Measurements from ENCODE around the gene PRAMEF17.
"Not testable (repeated sequence)": the region's sequence is repeated elsewhere in the genome, so short reads cannot be mapped to it uniquely, and the experiment has no call there.

PRAMEF17 gene, protein sequence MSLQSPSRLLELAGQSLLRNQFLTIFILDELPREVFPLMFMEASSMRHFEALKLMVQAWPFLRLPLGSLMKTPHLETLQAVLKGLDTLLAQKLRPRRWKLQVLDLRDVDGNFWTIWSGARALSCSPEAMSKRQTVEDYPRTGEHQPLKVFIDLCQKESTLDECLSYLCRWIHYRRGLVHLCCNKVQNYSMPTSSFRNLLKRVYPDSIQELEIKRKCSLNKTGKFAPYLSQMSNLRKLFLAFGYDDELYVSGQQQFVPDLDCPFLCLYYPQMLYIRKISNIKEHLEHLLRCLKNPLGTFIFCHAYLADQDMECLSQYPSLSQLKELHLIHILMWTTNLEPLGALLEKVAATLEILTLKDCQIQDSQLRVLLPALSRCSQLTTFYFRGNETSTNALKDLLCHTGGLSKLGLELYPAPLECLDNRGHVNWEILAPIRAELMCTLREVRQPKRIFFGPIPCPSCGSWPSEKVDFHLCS

DNA sequence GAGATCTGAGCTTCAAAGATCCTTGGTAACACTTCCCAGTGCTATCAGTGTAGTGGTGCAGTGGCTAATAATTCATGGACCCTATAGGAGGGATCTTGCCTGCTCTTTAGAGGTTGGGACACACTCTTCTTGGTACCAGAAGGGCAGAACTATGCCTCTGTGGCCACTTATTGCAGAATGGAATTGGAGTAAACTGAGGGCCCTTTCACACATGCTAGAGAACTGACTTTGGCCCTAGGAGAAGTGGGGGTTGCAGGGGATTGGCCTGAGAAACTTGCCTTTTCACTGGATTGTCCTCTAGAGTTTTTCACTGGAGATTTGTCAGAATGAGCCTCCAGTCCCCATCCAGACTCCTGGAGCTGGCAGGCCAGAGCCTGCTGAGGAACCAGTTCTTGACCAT, at the start of gene PRAMEF17:
Gene PRAMEF17, plus strand, starts transcription at position 301 of the 400 bp plus-strand sequence. Its CDS starts 26 bp downstream, at position 327.
- DNase-seq, result not testable (repeated sequence)

DNA sequence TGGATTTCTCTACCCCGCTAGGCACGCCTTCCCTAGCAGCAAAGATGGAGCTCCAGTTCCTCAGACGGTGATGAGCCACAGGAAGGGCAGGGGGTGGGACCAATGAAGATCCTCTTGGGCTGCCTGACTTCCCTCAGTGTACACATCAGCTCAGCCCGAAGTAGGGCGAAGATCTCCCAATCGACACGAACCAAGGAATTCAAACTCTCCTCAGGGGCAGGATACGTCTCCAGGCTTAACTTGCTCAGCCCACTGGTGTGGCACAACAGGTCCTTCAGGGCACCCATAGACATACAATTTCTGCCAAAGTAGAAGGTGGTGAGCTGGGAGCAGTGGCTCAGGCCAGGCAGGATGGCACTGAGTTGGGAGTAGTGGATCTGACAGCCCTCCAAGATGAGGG, 46.9 kb upstream of the PRAMEF17 start:
- not testable (repeated sequence) for DNase-seq

DNA sequence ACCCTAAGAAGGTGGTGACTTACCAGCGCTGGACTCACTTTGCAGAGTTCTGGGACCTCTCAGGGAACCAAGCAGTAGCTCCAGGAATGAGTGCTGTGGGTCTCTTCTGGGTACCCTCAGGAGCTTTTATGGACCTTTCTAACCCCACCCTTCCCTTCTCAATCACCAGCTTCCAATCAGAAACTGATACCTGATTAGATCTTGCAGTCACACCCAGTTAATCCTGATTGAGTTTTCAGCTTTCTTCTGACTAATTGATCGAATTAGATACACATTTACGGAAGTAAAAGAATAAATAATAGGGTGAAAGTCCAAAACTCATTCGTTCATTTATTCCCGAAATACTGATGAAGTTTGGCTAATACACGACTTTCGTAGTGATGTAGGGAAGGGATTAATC, 42.4 kb upstream of the PRAMEF17 start, which contains the start of gene PRAMEF14:
Gene PRAMEF14, minus strand, starts transcription at position 101 of the 400 bp plus-strand sequence. CDS start 1,820 bp downstream, outside the sequence.
- not testable (repeated sequence) for DNase-seq

- not testable (repeated sequence) for DNase-seq
Measured at GRCh38 chr1:13353476-13353875, 36.0 kb upstream of the PRAMEF17 start.

DNA sequence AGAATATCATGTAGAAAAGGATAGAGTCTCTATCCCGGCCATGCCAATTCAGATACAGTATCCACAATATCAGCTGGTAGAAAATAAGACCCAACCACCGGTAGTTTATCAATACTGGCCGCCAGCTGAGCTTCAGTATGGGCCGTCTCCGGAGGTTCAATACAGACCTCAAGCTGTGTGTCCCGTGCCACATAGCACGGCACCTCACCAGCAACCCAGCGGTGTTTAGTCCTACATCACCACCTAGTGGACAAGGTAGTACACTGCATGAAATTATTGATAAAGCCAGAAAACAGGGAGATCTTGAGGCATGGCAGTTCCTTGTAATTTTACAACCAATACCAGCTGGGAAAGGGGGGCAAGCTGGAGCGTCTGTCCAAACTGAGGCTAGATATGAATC, 35.0 kb upstream of the PRAMEF17 start:
- DNase-seq, result not testable (repeated sequence)

DNA sequence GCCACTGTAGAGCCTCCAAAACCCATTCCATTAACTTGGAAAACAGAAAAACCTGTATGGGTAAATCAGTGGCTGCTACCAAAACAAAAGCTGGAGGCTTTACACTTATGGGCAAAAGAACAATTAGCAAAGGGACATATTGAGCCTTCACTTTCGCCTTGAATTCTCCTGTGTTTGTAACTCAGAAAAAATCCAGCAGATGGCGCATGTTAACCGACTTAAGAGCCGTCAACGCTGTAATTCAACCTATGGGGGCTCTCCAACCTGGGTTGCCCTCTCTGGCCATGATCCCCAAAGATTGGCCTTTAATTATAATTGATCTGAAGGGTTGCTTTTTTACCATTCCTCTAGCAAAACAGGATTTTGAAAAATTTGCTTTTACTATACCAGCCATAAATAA, 32.7 kb upstream of the PRAMEF17 start:
- DNase-seq, result not testable (repeated sequence)

DNA sequence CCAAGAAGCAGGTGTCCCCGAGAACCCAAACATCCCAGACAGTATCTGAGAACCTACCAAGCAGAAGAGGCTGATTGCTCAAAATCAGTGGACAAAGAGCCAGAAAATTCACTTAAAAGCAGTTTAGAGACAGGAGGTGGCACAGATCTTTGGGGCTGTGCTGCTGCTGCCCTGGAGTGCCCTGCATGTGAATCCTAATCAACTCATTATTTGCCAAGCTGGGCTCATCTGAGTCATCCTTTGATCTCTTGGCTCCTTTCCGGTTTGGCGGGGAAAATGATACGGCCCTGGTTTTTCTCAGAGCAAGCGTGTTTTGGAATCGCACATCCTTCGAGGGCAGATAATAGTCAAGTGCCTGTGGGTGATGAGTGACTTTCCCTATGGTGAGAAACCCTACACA, 27.1 kb upstream of the PRAMEF17 start:
- not testable (repeated sequence) for DNase-seq

GRCh38 chr1:13364928-13365327, 24.5 kb upstream of the PRAMEF17 start:
- DNase-seq, result not testable (repeated sequence)

GRCh38 chr1:13366536-13366935, 22.9 kb upstream of the PRAMEF17 start:
- DNase-seq, result not testable (repeated sequence)

DNA sequence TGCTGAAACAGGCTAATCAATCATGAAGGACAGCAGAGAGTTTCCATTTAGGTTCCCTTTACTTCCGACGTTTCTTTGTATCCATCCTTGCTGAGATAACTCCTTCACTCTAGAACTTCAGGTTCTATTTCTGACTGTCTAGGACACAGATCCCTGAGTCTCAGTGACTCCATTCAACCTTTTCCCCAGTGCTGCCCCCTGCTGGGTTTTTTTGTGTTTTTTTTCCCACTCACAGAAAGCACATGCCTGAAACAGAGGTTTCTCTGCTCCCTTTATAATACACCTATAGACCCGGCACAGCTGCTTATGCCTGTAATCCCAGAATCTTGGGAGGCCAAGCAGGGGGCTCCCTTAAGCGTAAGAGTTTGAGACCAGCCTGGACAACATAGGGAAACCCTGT, 20.9 kb upstream of the PRAMEF17 start:
- peak; percentile 4 for DNase-seq

DNA sequence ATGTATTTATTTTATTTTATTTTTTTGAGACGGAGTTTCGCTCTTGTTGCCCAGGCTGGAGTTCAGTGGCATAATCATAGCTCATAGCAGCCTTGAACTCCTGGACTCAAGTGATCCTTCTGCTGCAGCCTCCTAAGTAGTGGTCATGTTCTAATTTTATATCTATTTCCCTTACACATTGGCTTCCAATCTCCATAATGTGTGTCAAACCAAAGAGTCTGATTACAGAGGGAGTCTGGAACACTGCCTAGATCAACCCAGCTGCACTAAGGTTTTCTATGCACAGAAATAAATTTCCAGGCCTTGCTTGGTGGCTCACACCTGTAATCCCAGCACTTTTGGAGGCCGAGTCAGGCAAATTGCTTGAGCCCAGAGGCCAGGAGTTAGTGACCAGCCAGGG, 10.4 kb upstream of the PRAMEF17 start:
- DNase-seq, result not testable (repeated sequence)

GRCh38 chr1:13380380-13380779, 9.1 kb upstream of the PRAMEF17 start:
- not testable (repeated sequence) for DNase-seq

- DNase-seq, result not testable (repeated sequence)
Measured at GRCh38 chr1:13393004-13393403, 3.6 kb downstream of the PRAMEF17 start.

- DNase-seq, result not testable (repeated sequence)
Measured at GRCh38 chr1:13394761-13395160, 5.3 kb downstream of the PRAMEF17 start.

GRCh38 chr1:13395311-13395710, 5.9 kb downstream of the PRAMEF17 start:
- not testable (repeated sequence) for DNase-seq

DNA sequence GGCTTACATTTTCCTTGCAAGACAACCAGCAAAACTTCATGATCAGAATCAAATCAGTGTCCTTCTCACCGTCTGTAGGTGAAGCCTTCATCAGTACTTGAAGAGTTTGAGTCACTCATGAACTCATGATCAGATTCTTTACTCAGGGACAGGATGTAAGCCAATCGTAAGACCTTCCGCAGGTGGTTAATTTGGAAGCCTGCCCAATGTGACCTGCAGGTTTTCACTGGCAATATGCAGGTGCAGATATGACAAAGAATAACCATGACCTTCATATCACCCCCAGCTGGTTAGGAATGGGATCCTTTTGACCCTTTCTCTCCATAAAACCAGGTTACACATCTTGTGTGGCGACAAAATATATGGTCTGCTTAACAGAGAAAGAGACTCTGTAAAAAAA, 18.4 kb downstream of the PRAMEF17 start:
- DNase-seq, result no peak

DNA sequence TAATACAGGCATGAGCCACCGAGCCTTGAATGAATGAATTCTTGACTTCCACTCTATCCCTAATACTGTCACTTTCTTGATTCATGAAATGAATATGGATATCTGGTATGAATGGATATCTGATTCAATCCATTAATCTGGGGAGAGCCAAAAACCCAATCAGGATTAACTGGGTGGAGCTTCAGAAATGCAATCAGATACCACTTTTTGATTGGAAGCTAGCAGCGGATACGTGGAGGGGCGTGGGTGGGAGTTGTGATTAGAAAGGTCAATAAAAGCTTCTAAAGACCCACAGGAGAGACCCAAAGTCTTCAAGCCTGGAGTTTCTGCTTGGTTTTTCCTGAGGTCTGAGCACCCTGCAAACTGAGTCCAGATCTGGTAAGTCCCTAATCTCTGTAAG, 20.7 kb downstream of the PRAMEF17 start, which contains the start of gene PRAMEF20:
Gene PRAMEF20, plus strand, starts transcription at position 301 of the 400 bp plus-strand sequence. CDS start 5,905 bp downstream, outside the sequence.
- not testable (repeated sequence) for DNase-seq

- DNase-seq, result no peak
Measured at GRCh38 chr1:13430495-13430894, 41.1 kb downstream of the PRAMEF17 start.

DNA sequence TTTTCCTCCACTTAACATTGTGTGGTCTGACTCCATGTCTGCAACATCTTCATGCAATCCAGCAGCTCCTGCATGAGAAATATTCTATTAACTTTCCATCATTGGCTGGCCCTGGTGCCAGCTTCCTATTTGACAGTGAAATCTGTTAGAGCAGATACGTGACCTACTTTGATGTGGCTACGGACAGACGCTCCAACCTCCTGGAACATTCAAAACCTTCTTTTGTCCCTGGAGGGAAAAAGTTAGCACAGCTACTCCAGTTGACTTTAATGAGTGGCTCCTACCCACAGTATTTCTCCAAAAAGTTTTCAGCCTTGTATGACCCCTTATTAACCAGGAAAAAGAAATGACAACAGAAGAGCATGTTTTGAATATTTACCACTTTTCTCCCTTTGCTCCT, 42.8 kb downstream of the PRAMEF17 start:
- no peak for DNase-seq

DNA sequence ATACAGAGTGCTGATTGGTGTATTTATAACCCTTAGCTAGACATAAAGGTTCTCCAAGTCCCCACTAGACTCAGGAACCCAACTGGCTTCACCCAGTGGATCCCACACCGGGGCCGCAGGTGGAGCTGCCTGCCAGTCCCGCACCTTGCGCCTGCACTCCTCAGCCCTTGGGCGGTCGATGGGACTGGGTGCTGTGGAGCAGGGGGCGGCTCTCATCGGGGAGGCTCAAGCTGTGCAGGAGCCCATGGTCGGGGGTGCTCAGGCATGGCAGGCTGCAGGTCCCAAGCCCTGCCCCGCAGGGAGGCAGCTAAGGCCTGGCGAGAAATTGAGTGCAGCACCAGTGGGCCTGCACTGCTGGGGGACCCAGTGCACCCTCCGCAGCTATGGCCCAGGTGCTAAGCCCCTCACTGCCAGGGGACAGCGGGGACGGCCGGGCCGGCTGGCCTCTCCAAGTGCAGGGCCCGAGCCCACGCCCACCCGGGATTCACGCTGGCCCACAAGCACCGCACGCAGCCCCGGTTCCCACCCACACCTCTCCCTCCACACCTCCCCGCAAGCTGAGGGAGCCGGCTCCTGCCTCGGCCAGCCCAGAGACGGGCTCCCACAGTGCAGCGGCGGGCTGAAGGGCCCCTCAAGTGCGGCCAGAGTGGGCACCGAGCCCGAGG, 44.4 kb downstream of the PRAMEF17 start:
- DNase-seq, result not testable (repeated sequence)

DNA sequence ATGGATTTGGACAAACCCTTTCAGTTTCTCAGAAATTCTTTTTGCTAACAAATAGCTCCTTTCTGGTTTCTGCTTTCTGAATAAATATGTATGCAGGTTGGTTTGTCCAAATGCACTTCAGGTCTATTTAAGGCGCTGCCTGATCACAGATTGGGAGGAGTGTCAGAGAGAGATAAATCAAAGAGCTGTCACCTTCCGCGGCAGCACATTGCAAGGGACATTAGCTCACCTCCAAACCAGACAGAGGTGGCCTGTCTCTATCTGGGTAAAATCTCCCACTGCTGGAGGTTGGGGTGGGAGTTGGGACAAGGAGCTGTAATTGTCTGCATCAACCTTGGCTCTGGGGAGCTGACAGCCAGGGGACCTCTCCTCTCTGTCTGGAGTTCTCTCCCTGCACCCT, 46.0 kb downstream of the PRAMEF17 start:
- no peak for DNase-seq

DNA sequence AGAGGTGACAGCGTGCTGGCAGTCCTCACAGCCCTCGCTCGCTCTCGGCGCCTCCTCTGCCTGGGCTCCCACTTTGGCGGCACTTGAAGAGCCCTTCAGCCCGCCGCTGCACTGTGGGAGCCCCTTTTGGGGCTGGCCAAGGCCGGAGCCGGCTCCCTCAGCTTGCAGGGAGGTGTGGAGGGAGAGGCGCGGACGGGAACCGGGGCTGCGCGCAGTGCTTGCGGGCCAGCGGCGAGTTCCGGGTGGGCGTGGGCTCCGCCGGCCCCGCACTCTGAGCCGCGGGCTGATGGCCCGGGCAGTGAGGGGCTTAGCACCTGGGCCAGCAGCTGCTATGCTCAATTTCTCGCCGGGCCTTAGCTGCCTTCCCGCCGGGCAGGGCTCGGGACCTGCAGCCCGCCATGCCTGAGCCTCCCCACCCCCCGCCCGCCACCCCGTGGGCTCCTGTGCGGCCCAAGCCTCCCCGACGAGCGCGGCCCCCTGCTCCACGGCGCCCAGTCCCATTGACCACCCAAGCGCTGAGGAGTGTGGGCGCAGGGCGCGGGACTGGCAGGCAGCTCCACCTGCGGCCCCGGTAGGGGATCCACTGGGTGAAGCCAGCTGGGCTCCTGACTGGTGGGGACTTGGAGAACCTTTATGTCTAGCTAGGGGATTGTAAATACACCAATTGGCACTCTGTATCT, 49.8 kb downstream of the PRAMEF17 start:
- not testable (repeated sequence) for DNase-seq
